Activated naive CD4-positive, alpha-beta T cell treated with anti-CD3 and anti-CD28 coated beads, Interleukin-2, amount 50 U/mL, for 24 hours (primary cell): ENCODE measurements around the gene ANKRD33B.
A peak's percentile ranks its signal among the peaks of the same experiment; 100 is the strongest.
"Not testable (repeated sequence)": the region's sequence is repeated elsewhere in the genome, so short reads cannot be mapped to it uniquely, and the experiment has no call there.

ENCODE experiments used
- H3K27ac Mint-ChIP-seq: one replicate; pipeline ENCODE4 v1.8.0; 2021; ENCODE audit warnings: mild to moderate bottlenecking, mixed read lengths
- H3K27me3 Mint-ChIP-seq: one replicate; pipeline ENCODE4 v1.8.0; 2021; ENCODE audit warnings: mixed read lengths
- H3K36me3 Mint-ChIP-seq: one replicate; pipeline ENCODE4 v1.8.0; 2021; ENCODE audit warnings: mixed read lengths
- H3K4me1 Mint-ChIP-seq: one replicate; pipeline ENCODE4 v1.8.0; 2021; ENCODE audit warnings: mixed read lengths
- H3K4me3 Mint-ChIP-seq: one replicate; pipeline ENCODE4 v1.8.0; 2021; ENCODE audit warnings: mild to moderate bottlenecking, mixed read lengths
- H3K9me3 Mint-ChIP-seq: one replicate; pipeline ENCODE4 v1.8.0; 2021; ENCODE audit warnings: mixed read lengths

The ANKRD33B gene

GRCh38 chr5:10622810-10623209, 58.9 kb downstream of the ANKRD33B start:
- Mint-ChIP-seq H3K4me1 (peaks cover 10% of the 10 kb centered on the region), H3K9me3 (no peaks in the 10 kb centered on the region), H3K4me3 (no peak overlapping the region), H3K27me3 (no peaks in the 10 kb centered on the region), H3K27ac (no peak overlapping the region), H3K36me3 (no peaks in the 10 kb centered on the region)

DNA sequence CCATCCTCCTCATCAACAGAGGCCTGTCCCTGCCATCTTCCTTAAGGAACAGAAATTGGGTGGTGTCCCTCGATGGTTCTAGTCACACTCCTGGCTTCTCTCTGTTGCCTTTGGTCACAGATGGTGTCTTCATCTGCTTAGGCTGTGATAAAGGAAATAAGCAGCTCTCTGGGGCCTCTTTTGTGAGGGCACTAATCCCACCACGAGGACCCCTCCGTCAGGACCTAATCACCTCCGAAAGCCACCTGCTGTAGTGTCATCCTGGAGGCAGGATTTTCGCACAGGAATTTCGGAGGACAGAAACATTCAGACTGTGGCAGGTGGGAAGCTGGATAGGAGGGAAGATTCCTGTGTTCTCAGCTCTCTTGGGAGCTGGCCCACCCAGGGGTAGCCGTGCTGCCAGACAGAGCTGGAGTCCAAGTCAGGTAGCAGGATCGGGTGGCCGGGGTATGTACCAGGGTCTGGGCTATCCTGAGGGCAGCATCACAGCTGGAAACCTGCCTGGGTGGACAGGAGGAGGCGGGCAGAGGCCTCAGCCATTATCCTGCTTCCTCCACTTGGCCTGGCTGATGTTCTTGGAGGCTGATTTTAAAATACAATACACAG, 59.5 kb downstream of the ANKRD33B start:
- Mint-ChIP-seq H3K4me3 (no peak overlapping the region), H3K9me3 (no peaks in the 10 kb centered on the region), H3K4me1 (peaks cover 12% of the 10 kb centered on the region), H3K27ac (no peak overlapping the region), H3K27me3 (no peaks in the 10 kb centered on the region), H3K36me3 (no peaks in the 10 kb centered on the region)

DNA sequence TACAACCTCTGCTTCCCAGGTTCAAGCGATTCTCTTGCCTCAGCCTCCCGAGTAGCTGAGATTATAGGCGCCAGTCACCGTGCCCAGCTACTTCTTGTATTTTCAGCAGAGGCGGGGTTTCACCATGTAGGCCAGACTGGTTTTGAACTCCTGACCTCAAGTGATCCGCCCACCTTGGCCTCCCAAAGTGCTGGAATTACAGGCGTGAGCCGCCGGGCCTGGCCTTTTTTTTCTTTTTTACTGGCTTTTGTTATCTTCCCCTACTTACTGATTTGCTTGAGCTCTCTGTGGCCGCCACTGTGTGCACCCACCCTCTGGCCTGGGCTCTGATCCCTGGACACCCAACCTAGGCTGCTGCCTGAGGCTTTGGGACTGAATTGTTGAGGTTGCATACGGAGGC, 60.3 kb downstream of the ANKRD33B start:
- Mint-ChIP-seq H3K4me1 (peaks cover 12% of the 10 kb centered on the region), H3K27ac (no peak overlapping the region), H3K36me3 (no peaks in the 10 kb centered on the region), H3K4me3 (no peak overlapping the region), H3K27me3 (no peaks in the 10 kb centered on the region), H3K9me3 (no peaks in the 10 kb centered on the region)

- Mint-ChIP-seq H3K4me1 (peaks cover 12% of the 10 kb centered on the region), H3K27me3 (no peaks in the 10 kb centered on the region), H3K4me3 (no peak overlapping the region), H3K9me3 (no peaks in the 10 kb centered on the region), H3K36me3 (no peaks in the 10 kb centered on the region), H3K27ac (no peak overlapping the region)
These were observed 60.8 kb downstream of the ANKRD33B start for GRCh38 chr5:10624679-10625078.

- H3K27ac Mint-ChIP-seq, result no peak overlapping the region
- no peak overlapping the region for H3K4me3 Mint-ChIP-seq
- no peaks in the 10 kb centered on the region for H3K9me3 Mint-ChIP-seq
- no peaks in the 10 kb centered on the region for H3K27me3 Mint-ChIP-seq
- no peaks in the 10 kb centered on the region for H3K36me3 Mint-ChIP-seq
- peaks cover 12% of the 10 kb centered on the region for H3K4me1 Mint-ChIP-seq
These were observed 62.0 kb downstream of the ANKRD33B start for GRCh38 chr5:10625700-10626472.

GRCh38 chr5:10626473-10627013, 62.7 kb downstream of the ANKRD33B start:
- peaks cover 18% of the 10 kb centered on the region for H3K4me1 Mint-ChIP-seq
- H3K27ac Mint-ChIP-seq, result no peak overlapping the region
- H3K36me3 Mint-ChIP-seq, result no peaks in the 10 kb centered on the region
- no peaks in the 10 kb centered on the region for H3K9me3 Mint-ChIP-seq
- H3K4me3 Mint-ChIP-seq, result no peak overlapping the region
- no peaks in the 10 kb centered on the region for H3K27me3 Mint-ChIP-seq

- H3K4me3 Mint-ChIP-seq, result peak overlapping the region; percentile 95
- peak overlapping the region; percentile 82 for H3K27ac Mint-ChIP-seq
- peaks cover 25% of the 10 kb centered on the region for H3K4me1 Mint-ChIP-seq
- H3K27me3 Mint-ChIP-seq, result no peaks in the 10 kb centered on the region
- H3K36me3 Mint-ChIP-seq, result no peaks in the 10 kb centered on the region
- H3K9me3 Mint-ChIP-seq, result no peaks in the 10 kb centered on the region
These were observed 63.4 kb downstream of the ANKRD33B start for GRCh38 chr5:10627160-10627701.

DNA sequence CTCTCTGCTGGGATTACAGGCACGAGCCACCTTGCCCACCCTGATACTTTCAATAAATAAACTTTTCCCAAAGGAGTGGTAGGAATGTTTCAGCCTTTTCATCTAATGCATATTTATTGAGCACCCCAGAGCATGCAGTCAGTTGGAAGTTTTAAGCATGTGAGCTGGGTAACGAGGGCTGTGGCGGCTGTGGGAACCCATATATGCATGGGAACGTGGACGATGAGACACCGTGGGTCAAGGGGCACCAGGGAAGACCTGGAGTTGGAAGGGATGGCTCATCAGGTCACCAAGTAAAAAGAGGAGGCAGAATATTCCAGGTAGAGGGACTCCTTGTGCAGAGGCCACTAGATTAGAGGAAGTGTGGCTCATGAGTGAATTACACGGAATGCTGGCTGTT, 64.7 kb downstream of the ANKRD33B start:
- Mint-ChIP-seq H3K4me3 (no peak overlapping the region), H3K4me1 (peaks cover 29% of the 10 kb centered on the region), H3K27ac (no peak overlapping the region), H3K36me3 (no peaks in the 10 kb centered on the region), H3K9me3 (no peaks in the 10 kb centered on the region), H3K27me3 (no peaks in the 10 kb centered on the region)

DNA sequence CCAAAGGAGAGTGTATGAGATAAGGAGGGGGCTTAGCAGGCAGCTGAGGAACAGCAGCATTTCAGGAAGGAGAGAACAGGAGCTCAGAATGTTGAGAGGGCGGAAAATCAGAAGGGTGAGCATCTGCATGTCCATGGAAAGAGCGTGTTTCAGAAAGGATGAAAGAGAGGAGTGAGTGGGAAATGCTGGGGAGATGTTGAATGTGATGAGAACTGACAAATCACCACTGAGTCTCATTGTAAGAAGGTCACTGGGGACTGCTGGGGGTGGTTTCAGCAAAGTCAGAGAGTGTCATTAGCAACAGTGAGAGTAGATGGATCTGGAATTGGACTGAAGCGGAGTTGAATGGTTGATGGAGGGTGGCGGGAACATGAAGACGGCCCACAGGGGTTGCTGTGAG, 65.8 kb downstream of the ANKRD33B start:
- H3K27me3 Mint-ChIP-seq, result no peaks in the 10 kb centered on the region
- no peak overlapping the region for H3K4me3 Mint-ChIP-seq
- H3K4me1 Mint-ChIP-seq, result peaks cover 39% of the 10 kb centered on the region
- no peaks in the 10 kb centered on the region for H3K36me3 Mint-ChIP-seq
- peak overlapping the region; percentile 44 for H3K27ac Mint-ChIP-seq
- no peaks in the 10 kb centered on the region for H3K9me3 Mint-ChIP-seq

DNA sequence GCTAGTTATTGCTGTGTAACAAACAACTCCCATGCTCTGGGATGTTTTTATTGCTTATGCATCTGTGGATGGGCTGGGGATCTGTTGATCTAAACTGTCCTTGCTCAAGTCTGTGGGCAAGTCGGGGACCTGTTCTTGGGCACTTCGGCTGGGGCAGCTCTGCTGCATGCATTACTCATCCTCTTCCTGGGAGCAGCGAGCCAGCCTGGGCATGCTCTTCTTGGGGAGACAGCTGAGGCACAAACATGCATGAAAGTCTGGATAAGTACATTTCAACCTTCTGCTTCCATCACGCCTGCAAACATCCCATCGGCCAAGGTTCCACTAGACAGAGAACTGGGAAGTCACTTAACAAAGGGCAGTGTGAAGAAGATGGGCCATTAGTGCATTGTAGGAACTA, 66.3 kb downstream of the ANKRD33B start:
- H3K36me3 Mint-ChIP-seq, result no peaks in the 10 kb centered on the region
- H3K4me3 Mint-ChIP-seq, result no peak overlapping the region
- H3K27ac Mint-ChIP-seq, result no peak overlapping the region

GRCh38 chr5:10630744-10631143, 66.9 kb downstream of the ANKRD33B start:
- not testable (repeated sequence) for H3K27me3 Mint-ChIP-seq, H3K9me3 Mint-ChIP-seq, H3K27ac Mint-ChIP-seq, H3K36me3 Mint-ChIP-seq, H3K4me3 Mint-ChIP-seq
- H3K4me1 Mint-ChIP-seq, result peaks cover 50% of the 10 kb centered on the region

More for the DNA sequence above, 66.3 kb downstream of the ANKRD33B start:
- H3K27me3 Mint-ChIP-seq, result no peaks in the 10 kb centered on the region
- H3K9me3 Mint-ChIP-seq, result no peaks in the 10 kb centered on the region
- peaks cover 43% of the 10 kb centered on the region for H3K4me1 Mint-ChIP-seq

- Mint-ChIP-seq H3K4me3 (peak overlapping the region; percentile 16), H3K9me3 (no peaks in the 10 kb centered on the region), H3K36me3 (no peaks in the 10 kb centered on the region), H3K27me3 (no peaks in the 10 kb centered on the region), H3K27ac (no peak overlapping the region), H3K4me1 (peaks cover 57% of the 10 kb centered on the region)
These were observed 67.6 kb downstream of the ANKRD33B start for GRCh38 chr5:10631316-10631996.

- H3K27me3 Mint-ChIP-seq, result no peaks in the 10 kb centered on the region
These were observed 68.4 kb downstream of the ANKRD33B start for GRCh38 chr5:10632110-10632761.

DNA sequence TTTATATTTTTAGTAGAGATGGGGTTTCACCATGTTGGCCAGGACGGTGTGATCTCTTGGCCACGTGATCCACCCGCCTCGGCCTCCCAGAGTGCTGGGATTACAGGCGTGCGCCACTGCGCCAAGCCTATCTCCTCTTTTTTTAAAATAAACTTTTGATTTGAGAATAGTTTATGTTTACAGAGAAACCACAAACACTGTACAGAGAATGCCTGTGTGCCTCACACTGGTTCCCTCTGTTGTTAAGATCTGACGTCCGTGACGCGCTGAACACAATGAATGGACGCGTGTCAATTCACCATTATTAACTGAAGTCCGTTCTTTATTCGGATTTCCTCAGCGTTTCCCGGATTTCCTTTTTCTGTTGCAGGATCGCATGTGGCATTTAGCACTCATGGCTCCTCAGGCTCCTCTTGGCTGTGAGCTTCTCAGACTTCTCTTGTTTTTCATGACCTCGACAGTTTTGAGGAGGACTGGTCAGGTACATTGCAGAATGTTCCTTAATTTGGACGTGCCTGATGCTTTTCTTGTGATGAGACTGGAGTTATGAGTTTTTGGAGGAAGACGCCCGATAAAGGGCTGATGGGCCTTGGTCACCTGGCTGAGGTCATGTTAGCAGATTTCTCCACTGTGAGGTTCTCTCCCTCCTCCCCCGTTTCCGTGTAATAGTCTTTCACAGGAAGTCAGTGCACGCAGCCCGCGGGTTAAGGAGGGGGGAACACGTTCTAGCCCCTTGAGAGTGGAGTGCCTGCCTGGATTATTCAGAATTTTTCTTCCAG, 69.6 kb downstream of the ANKRD33B start:
- peaks cover 46% of the 10 kb centered on the region for H3K4me1 Mint-ChIP-seq
- H3K27ac Mint-ChIP-seq, result no peak overlapping the region
- no peaks in the 10 kb centered on the region for H3K36me3 Mint-ChIP-seq
- peak overlapping the region; percentile 68 for H3K4me3 Mint-ChIP-seq
- H3K27me3 Mint-ChIP-seq, result no peaks in the 10 kb centered on the region
- H3K9me3 Mint-ChIP-seq, result no peaks in the 10 kb centered on the region

More at GRCh38 chr5:10632110-10632761, 68.4 kb downstream of the ANKRD33B start:
- Mint-ChIP-seq H3K4me3 (peak overlapping the region; percentile 16), H3K4me1 (peaks cover 54% of the 10 kb centered on the region), H3K27ac (no peak overlapping the region), H3K36me3 (no peaks in the 10 kb centered on the region), H3K9me3 (no peaks in the 10 kb centered on the region)

GRCh38 chr5:10634050-10634449, 70.2 kb downstream of the ANKRD33B start:
- H3K36me3 Mint-ChIP-seq, result no peaks in the 10 kb centered on the region
- H3K4me1 Mint-ChIP-seq, result peaks cover 46% of the 10 kb centered on the region
- peak overlapping the region; percentile 68 for H3K4me3 Mint-ChIP-seq
- no peak overlapping the region for H3K27ac Mint-ChIP-seq
- no peaks in the 10 kb centered on the region for H3K9me3 Mint-ChIP-seq
- H3K27me3 Mint-ChIP-seq, result no peaks in the 10 kb centered on the region
